ENCODE data around the gene EEF1G. TPM values are rescaled to one million over a fixed set of nuclear protein-coding genes. Genes with fewer than 3 reads are reported as not detected.

EEF1G gene
- polyA plus RNA-seq, 1 donor from 2014 or later, result 1,555 TPM

- Histone ChIP-seq H3K4me3 (ENCODE audit: low read length) (no peak overlapping the region), H2AFZ (ENCODE audit: low read depth, low read length) (no peak overlapping the region), H3K27me3 (ENCODE audit: insufficient read depth, low read depth, low read length) (no peaks in the 10 kb centered on the region), H3K9me3 (ENCODE audit: low read length) (no peaks in the 10 kb centered on the region), H3K27ac (ENCODE audit: low read length) (no peak overlapping the region), H3F3A (ENCODE audit: insufficient read depth, low read length, poor library complexity, severe bottlenecking) (no peaks in the 10 kb centered on the region), H3K36me3 (ENCODE audit: insufficient read depth, low read length) (peaks cover 4% of the 10 kb centered on the region), H3K9ac (ENCODE audit: low read length) (no peak overlapping the region), H3K79me2 (replicated peaks; ENCODE audit: insufficient read depth, low read length) (peaks cover 36% of the 10 kb centered on the region), H3K9me2 (ENCODE audit: insufficient read depth, low read length) (no peaks in the 10 kb centered on the region), H4K20me1 (ENCODE audit: insufficient read depth) (no peaks in the 10 kb centered on the region), H3K4me2 (ENCODE audit: low read length) (no peak overlapping the region)
- TF ChIP-seq, protein P1, sequence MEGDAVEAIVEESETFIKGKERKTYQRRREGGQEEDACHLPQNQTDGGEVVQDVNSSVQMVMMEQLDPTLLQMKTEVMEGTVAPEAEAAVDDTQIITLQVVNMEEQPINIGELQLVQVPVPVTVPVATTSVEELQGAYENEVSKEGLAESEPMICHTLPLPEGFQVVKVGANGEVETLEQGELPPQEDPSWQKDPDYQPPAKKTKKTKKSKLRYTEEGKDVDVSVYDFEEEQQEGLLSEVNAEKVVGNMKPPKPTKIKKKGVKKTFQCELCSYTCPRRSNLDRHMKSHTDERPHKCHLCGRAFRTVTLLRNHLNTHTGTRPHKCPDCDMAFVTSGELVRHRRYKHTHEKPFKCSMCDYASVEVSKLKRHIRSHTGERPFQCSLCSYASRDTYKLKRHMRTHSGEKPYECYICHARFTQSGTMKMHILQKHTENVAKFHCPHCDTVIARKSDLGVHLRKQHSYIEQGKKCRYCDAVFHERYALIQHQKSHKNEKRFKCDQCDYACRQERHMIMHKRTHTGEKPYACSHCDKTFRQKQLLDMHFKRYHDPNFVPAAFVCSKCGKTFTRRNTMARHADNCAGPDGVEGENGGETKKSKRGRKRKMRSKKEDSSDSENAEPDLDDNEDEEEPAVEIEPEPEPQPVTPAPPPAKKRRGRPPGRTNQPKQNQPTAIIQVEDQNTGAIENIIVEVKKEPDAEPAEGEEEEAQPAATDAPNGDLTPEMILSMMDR (IDR thresholded peaks at IDR 0.05; ENCODE audit: poor library complexity, severe bottlenecking), result no peak
Measured at GRCh38 chr11:62569611-62570010, 4.1 kb downstream of the EEF1G start.

DNA sequence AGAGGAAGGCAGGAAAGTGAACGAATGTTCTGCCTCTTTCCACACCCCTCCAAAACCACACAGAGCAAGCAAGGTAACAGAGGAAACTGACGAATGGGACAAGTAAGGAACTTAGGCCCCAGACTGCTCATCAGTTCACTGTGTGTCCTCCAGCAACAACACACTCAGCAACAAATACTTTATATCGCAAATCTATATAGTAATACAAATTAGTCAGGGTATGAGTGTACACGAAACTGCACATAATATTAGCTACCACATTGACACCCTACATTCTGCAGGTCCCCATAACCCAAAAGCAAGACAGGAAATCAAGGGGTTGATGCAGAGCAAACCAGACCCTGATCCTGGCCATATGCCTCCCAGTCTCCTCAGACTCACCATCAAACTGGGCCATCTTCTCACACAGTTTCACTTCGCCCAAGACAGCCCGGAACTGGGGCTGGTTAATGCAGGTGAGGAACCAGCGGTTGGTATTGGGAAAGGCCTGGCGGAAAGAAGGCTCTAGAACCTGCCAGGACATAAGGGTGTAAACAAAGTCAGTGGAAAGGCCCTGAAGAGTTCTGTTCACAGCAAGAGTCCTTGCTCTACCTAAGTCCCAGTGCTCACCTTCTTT lies 6.6 kb downstream of the EEF1G start:
- Histone ChIP-seq H3K4me2 (ENCODE audit: low read length) (no peak overlapping the region), H3K36me3 (ENCODE audit: insufficient read depth, low read length) (peaks cover 4% of the 10 kb centered on the region), H3K27me3 (ENCODE audit: insufficient read depth, low read depth, low read length) (no peaks in the 10 kb centered on the region), H2AFZ (ENCODE audit: low read depth, low read length) (no peak overlapping the region), H3K27ac (ENCODE audit: low read length) (no peak overlapping the region), H3K9me2 (ENCODE audit: insufficient read depth, low read length) (no peaks in the 10 kb centered on the region), H3K4me3 (ENCODE audit: low read length) (no peak overlapping the region), H3K9me3 (ENCODE audit: low read length) (no peaks in the 10 kb centered on the region), H4K20me1 (ENCODE audit: insufficient read depth) (no peaks in the 10 kb centered on the region), H3K79me2 (replicated peaks; ENCODE audit: insufficient read depth, low read length) (peaks cover 21% of the 10 kb centered on the region), H3K9ac (ENCODE audit: low read length) (no peak overlapping the region), H3F3A (ENCODE audit: insufficient read depth, low read length, poor library complexity, severe bottlenecking) (no peaks in the 10 kb centered on the region)
- TF ChIP-seq EP300 (conservative IDR thresholded peaks at IDR 0.05; ENCODE audit: poor library complexity, severe bottlenecking) (no peak), TAF1 (IDR thresholded peaks at IDR 0.05; ENCODE audit: low read depth) (no peak), SMC3 (conservative IDR thresholded peaks at IDR 0.05; ENCODE audit: poor library complexity) (no peak), RAD21 (conservative IDR thresholded peaks at IDR 0.05) (no peak), EZH2 (IDR thresholded peaks at IDR 0.05; ENCODE audit: borderline replicate concordance, insufficient read depth, low read length, poor library complexity, severe bottlenecking) (no peak), MXI1 (conservative IDR thresholded peaks at IDR 0.05; ENCODE audit: poor library complexity, severe bottlenecking) (no peak), POLR2AphosphoS5 (IDR thresholded peaks at IDR 0.05) (no peak)
- TF ChIP-seq, protein P1 (IDR thresholded peaks at IDR 0.05; ENCODE audit: poor library complexity, severe bottlenecking), result no peak
- TF ChIP-seq, protein P2, sequence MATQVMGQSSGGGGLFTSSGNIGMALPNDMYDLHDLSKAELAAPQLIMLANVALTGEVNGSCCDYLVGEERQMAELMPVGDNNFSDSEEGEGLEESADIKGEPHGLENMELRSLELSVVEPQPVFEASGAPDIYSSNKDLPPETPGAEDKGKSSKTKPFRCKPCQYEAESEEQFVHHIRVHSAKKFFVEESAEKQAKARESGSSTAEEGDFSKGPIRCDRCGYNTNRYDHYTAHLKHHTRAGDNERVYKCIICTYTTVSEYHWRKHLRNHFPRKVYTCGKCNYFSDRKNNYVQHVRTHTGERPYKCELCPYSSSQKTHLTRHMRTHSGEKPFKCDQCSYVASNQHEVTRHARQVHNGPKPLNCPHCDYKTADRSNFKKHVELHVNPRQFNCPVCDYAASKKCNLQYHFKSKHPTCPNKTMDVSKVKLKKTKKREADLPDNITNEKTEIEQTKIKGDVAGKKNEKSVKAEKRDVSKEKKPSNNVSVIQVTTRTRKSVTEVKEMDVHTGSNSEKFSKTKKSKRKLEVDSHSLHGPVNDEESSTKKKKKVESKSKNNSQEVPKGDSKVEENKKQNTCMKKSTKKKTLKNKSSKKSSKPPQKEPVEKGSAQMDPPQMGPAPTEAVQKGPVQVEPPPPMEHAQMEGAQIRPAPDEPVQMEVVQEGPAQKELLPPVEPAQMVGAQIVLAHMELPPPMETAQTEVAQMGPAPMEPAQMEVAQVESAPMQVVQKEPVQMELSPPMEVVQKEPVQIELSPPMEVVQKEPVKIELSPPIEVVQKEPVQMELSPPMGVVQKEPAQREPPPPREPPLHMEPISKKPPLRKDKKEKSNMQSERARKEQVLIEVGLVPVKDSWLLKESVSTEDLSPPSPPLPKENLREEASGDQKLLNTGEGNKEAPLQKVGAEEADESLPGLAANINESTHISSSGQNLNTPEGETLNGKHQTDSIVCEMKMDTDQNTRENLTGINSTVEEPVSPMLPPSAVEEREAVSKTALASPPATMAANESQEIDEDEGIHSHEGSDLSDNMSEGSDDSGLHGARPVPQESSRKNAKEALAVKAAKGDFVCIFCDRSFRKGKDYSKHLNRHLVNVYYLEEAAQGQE (IDR thresholded peaks at IDR 0.05; ENCODE audit: borderline replicate concordance), result no peak

All from neural cell (in vitro differentiated cells).